NCI-H69 (cell line): ENCODE results near the gene RCAN2.
A peak's percentile ranks its signal among the peaks of the same experiment; 100 is the strongest.

Experiments
- DNase-seq: peaks from one replicate; lab custom pipeline; 2025; lab: John Stamatoyannopoulos, UW

The RCAN2 gene

DNA sequence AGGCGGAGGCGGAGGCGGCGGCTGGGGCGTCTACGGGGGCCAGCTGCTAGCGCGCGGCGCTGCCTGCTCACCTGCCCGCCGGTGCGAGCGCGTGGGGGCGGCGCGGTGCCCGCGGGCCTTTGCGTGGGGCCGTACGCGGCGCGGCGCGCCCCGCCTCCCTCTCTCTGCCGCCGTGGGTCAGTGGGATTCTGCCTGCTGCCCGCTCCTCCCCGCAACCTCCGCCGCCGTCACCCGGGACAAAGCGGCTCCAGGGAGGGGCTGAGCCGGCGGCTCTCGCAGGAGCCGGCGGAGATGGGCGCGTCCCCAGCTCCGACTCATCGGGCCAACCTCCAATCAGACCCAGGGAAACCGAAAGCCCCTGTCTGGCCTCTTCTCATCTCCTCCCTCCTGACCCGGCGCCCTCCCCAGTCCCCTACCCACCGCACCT lies at the start of gene RCAN2:
RCAN2 (minus strand) TSS at position 249 of the 427 bp plus-strand sequence.
- peak; percentile 80 for DNase-seq

DNA sequence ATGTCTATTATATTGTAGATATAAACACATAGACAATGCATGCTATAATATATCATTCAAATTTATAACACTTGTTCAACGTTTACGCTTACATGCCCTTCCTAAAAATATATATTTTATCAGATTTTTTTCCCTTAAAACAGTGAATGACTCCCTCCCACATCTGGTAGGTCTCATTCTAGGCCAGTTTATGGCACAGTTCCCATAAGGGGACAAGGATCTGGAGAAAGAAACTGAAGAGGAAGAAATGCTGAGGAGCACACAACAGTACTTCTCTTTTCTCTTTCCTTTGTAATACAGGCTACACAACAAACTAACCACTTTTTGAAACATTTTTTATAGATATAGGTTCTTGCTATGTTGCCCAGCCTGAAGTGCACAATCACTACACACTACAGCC lies 48.6 kb upstream of the RCAN2 start:
- no peak for DNase-seq

DNA sequence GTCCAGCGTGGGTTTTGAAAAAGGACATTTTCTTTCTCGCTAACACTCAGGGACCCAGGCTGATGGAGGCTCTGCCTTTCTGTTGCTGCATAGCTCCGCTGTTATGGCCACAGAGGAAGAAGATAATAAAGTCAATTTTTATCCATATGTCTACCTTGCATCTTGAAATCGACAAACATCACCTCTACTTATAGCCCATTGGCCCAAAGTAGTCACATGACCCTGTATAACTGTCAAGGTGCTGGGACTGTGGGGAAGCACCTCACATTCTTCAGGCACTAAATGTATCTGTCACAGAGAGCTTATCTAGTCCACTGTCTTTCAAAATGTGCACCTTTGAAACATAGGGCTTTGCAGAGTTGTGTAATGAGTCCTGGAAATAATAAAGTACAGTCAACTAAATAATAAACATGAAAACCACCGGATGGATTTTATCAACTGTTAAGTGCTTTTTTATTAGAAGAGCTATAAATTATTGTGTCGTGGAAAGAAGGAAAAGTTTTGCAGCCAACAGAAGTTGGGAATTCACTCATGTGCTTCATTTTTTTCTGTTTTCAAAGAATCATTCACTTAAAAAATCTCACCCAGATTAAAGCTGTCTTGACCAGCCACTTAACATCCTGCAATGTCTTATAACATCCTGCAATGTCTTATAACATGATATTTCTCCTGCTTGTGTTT lies 47.7 kb upstream of the RCAN2 start:
- DNase-seq, result no peak

DNA sequence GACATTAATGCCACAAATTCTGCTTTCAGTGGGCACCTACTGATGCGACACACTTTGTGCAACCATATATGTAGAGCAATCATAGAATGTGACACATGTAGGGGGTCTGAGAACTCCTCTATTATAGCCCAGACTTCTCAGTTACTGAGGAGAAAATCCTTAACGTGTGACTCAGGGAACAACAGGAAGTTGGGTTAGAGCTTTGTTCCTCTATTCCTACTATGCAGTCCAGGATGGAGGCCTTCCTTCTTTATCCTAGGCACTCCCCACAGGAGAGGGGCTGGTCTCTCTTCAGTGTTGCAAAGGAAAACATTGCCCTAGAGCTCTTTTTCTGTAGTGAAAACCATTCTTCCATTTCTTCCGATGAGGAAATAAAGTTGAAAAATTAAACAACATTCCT lies 39.6 kb upstream of the RCAN2 start:
- DNase-seq, result no peak

DNA sequence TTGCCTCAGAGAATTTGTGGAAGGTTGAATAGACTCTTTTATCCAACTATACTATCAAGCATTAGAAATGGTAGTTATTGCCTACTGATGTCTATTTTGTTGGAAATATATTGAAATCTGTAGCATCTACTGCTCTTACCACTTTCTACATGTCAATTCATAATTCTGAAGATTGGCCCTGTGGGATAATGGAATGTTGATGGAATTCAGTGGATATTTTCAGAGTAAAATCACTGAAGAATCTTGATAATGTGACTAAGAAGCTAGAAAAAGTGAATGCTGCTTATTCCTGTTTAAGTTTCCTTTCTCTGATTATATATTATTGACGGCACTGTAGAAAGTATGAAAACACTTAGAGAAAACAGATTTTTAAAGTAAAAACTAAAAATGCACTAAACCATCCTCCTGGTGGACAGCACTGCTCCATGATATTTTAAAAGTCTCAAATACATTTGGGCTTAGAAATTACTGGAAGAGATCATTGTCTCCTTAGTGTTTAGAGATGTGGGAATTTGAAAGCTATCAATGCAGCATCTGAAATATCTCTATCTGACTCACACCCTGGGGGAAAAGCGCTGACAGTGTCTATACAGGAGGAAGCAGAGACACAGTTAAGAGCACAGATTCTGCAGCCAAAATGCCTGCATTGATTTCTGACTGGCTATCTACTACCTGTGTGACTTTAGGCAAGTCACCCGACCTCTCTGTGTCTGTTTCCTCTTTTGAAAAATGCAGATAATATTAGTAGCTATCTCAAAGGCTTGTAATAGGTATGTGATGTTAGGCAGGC lies 37.9 kb upstream of the RCAN2 start:
- no peak for DNase-seq

DNA sequence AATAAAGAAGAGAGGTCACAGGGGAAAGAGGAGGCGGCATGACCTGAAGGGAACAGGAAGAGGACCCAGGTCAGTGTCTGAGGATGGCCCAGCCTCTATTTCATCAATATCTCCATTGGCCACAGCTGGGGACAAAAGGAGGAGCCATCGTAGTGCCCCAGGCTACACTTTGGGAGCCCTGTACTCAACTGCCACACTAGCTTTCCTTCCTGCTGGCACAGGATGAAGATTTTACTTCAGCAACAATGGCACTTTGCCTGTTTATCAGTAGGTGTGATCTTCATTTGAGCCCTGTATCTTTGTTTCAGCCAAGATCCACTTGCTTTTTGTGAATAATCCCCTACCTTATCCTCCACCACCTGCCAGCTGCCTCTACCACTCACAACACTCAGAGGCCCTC lies 35.4 kb upstream of the RCAN2 start:
- DNase-seq, result peak; percentile 10

DNA sequence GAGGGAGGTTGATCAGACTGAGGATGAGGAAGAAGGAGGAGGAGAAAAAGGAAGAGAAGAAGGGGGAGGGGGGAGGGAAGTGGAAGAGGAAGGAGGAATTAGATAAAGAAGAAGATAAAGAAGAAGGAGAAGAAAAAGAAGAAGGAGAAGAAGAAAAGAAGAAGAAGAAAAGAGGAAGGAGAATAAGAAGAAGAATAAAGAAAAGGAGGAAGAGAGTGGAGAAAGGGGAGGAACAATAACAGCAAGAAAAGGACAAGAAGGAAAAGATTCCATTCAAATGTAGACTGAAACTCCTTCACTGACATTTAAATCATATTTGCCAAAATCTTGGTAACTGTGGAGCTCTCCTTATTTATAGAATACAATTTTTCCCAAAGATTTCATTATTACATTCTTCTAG lies 34.3 kb upstream of the RCAN2 start:
- no peak for DNase-seq

DNA sequence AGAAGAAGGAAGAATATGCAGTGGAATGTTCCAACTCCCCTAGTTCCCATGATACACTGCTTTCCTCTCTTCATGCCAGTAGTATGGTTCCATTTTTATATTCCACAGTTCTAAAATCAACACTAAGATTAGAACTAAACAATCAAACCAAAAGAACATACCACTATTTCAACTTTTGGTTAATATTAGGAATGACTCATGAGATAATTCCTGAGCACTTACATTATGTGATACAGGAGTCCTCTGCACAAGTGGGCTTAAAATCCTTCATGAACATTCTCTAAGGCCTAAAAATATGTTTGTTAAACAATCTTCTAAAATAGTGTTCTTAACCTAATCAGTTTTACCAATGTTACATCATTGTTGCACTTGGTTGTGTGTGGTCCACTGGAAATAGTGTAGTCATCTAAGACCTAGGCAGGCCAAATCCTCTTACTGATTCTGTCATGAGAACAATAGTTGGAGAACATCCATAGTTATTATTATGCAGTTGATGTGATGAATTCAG lies 30.3 kb upstream of the RCAN2 start:
- no peak for DNase-seq

DNA sequence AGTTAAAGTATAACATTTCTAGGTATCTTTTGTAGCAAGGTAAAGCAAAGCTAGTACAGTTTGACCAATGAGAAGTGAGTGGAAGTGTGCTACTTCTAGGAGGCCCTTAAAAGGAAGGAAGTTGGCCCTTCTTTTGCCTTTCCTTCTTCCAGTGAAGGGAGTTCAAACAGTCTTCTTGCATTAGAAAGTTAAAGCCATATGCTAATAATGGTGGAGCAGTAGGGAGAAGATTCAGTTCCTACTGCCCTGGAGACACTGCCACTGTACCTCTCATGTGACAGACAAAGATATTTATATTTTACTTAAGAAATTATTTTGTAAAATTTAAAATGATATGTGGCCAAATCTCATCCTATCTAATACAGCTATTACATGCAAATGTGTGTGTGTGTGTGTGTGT lies 26.0 kb upstream of the RCAN2 start:
- DNase-seq, result no peak

DNA sequence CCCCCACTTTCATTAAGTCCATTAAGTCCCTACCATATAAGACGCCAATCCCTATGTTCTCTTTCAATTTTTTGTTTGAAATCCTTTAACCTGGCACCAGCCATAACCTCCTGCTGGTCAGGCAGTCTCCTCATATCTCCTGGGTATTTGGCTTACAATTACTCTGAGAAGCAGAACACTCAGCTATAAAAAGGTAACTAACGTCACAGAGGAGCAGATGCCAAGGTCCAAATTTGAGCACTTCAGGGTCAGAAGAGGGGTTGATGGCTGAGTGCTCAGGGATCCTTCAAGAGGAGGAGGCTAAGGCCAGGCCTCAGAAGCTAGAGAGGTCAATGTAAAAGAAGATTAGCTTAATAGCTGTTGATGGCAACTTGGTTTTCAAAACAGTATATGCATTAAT lies 22.3 kb upstream of the RCAN2 start:
- peak; percentile 10 for DNase-seq

DNA sequence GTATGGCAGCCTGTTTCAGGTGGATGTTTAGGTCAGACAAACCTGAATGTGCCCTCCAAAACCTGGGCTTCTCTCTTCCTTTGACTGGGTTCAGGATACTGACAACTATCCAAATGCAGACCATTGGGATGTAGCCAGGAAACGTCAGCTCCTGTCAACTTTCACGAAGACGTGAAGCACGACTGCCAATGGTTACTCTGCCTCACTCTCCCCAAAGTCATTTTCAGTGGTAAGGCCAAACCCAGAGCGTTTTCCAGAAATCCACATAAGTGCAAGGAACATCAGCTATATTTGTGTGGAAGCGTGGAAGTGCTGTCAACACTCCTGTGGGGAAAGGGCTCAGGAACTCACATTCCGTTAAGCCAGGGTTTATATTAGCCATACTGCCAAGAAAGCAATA lies 20.1 kb upstream of the RCAN2 start:
- no peak for DNase-seq

DNA sequence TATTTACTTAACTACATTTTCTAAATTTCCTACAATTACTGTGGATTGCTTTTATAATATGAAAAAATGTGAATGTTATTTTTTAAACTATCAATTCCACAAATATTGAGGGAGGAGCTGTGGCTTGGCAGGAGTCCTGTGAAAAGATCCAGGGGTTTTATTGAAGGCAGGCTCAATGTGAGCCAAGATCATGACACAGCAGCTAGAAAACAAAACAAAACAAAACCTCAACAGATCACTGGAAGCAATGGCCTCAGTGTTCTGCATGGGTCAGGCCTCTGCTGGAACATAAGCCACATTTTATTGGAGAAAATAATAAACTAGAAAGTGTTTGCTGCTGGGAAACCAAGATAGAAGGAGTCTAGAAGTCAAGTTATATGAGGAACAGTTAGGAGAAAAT lies 19.4 kb upstream of the RCAN2 start:
- no peak for DNase-seq

DNA sequence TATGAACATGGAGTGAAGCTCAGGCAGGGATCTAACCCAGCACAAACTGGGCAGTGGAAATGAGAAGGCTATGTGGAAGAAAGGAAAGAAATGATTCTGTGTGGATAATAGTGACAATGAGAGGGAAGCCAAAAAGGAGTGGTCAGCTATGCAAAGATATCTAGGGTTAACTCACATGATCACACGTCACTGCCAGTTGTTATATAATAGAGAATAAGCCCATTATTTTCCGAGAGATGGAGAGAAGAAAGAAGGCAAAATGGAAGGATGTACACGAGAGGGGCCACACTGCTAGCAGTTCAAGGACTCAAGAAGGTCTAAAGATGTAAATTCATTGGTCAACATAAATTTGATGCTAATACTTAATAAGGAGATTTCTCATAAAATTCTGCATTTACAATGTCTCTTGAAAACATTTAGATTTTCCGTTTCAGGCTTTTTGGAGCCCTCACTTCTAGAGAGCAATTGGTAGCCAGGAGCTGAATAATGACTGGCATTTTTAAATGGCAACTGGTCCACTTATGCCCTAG lies 18.8 kb upstream of the RCAN2 start:
- no peak for DNase-seq

DNA sequence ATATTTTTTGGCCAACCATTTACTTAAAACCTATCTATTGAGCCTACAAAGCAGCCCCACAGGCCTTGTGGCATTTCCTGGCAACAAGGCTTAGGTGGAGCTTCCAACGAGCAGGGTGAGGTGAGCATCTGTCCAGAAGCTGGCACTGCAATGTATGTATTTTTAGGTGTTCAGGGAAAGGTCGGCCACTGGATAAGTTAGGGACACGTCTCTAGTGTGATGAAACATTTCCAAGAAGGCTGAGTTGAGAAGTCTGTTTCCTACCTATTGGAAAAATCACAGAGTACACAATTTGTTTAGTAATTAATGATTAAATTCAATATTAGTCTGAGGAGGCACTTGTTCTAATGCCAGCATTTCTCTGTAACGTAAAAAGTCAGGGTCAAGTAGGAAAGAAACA lies 17.8 kb upstream of the RCAN2 start:
- no peak for DNase-seq

DNA sequence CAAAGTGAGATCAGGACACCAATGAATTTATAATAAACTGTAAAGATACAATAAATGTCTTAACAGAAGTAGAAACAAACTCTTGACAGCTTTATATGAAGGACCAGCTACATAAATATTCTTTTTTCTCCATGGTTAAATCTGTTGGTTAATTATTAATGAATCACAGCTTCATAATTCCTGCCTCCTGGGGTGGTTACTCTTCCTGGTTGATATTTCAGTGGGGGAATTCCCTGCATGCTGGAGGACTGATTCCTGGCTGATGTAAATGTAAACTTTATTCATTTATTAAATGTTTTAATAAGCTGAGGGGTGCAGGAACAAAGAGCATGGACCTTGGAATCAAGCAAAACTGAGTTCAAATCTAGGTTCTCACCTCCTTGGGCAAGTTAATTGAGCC lies 16.2 kb upstream of the RCAN2 start:
- DNase-seq, result no peak

DNA sequence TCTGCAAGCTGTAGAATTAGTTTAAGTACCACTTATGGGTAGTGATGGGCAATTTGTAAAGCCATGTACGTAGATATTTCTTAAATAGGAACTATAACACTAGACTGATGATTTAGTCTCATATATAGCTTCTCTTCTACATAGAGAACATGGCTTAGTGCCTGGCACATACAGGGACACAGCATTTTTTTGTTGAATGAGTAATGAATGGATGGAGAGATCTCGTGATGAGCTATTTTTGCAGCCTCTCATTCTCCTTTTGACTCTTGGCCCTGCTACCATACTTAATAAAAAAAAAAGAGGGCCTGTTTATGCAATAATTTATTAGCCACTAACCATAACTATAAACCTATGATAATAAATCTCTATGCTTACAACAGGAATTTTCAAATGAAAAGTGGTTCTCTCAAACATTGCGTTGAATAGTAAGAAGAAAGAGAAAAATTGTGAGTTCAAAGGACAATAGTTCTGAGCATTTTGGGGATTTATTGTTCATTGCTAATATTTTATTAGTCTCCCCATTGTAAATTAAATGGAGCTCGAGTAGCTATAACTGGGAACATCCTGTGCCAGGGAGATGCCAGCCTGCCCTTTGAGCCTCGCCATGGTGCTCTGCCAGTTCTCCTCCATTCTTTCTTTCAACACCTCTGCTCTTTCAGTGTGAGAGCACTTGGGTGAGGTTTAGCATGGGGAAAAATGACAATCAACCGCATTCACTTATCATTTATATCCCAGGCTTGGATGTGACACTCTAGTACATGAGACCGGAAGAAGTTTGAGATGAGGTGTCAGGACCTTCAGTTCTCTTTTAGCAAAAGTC lies 14.7 kb upstream of the RCAN2 start:
- no peak for DNase-seq

DNA sequence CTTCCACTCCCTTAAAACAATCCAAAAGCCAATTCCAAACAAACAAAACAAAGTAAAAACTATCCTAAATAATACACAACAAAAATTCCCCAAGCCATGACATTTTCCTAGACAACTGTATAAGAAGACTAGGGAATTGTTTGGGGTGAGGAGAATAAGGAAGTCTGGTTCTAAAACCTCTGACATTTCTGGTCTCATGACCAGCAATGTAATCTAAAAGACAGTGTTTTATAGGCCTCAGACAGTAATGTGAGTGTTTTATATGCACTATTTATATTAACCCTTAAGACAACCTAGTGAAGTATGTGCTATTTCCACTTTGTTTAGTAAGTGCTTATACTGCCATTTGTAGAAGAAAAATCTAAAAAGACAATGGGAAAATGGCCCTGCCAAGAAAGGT lies 13.0 kb upstream of the RCAN2 start:
- DNase-seq, result no peak

DNA sequence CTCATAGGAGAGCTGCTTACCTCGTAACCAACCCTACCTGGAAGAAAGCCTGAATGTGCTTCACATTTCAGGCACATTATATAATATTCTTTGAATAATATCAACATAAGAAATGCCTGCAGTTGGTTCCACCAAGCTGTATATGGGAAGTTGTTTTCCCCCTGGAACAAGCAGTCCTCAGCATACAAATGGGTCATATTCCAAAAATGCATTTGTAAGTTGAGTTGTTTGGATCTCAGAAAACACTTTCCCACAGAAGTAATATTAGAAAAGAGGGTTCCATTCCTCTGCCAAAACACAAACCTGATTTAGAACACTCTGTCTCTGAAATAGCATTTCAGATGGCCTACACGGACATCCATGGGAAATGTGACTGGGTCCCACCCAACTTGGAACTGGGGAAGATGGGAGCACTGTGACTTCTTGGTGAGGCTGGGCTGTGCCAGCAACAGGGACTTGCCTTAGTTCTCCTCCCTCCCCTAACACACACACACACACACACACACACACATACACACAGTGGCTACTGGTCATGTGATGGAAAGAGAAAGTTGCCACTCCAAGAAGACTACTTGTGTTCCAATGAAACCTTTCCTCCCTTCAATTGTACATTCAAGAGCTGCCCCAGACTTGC lies 11.4 kb upstream of the RCAN2 start:
- DNase-seq, result no peak

DNA sequence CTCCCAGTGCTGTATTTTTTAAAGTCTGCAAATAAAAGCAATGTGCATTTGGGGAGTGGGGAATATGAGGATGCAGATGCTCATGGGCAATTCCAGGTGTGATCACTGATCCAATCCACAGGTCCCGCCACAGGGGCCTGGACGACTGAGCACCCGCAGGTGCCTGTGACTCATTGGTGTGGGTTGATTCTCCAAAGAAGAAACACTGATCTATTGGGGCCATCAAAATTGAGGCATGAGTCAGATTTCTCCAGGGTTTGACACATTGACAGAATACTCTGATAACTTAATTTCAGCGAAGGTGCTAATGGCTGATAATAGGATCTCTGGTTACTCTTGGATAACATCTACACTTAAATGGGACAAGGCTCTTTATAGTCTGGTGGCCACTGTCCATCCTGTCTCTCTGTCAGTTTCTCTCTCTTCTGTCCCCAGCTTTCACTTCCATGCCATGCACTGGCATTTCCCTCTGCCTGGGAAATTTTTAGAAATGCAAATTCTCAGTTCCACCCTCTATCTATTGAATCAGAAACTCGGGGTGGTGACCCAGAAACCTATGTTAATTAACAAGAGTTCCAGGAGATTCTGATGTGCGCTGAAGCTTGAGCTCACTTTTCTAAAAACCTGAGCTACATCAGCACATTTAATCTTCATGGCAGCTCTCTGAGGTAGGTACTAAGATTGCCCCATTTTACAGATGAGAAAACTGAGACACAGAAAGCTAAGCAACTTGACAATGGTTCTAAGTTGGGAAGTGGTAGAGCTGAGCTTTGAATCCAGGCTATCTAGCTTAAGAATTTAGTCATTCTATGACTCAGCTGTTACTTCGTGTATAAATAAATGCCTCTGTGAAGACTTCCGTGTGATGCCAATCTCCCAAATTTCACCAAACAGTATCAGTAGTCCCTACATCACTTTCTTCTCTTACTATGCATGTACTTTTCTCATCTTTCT lies 10.2 kb upstream of the RCAN2 start:
- DNase-seq, result no peak

DNA sequence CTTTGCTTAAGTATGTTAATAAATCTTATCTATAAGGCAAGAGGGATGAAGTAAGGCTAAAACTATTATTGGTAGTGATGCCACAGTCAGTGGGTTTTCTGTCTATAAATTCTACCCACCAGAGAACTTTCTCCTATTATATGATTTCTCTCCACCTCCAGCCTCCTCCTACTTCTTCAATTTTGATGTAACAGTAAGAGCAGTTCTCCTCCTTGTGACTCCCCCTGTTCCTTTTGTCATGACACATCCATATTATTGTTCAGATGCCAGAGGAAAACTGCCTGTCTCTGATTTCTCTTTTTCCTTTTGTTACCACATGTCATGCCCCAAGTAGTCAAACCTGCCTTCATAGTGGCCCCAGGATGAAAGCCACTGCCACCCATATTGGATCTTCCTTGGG lies 9.1 kb upstream of the RCAN2 start:
- DNase-seq, result no peak
